HG03565 (cell line): Measurements from ENCODE around the gene SDC3.

ENCODE experiments used
- ATAC-seq: cut with Tn5 transposase; IDR thresholded peaks from one replicate; pipeline ENCODE4 v1.9.1; 2021; ENCODE audit warnings: mild to moderate bottlenecking, moderate library complexity; ENCODE audit not compliant: unreplicated experiment

The SDC3 gene

DNA sequence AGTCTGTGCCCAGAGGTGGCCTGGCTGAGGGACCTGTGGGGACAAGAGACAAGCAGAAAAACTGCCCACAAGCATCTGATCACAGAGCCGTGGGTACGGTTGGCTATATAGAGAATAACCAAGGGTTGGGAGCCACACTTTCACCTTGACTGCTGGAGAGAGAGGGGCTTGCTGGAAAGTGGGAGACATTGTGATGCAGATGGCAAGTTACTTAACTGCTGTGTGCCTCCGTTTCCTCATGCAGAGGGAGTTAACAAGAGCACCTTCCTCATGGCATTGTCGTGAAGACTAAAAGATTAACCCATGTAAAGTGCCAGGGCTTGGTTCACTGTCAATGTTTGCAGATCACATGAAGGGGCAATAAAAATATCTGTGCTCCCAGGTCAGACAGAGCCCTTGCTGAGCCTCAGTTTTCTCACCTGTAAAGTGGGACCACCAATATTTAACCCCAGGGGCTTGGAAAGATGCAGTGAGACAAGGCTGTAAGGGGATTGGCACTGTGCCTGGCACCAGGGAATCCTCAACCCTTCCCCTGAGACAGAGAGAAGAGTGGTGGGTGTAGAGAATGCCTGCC lies 52.8 kb downstream of the SDC3 start:
- ATAC-seq = no peak

- ATAC-seq = no peak
These were observed 55.2 kb downstream of the SDC3 start for GRCh38 chr1:30853350-30853749.

DNA sequence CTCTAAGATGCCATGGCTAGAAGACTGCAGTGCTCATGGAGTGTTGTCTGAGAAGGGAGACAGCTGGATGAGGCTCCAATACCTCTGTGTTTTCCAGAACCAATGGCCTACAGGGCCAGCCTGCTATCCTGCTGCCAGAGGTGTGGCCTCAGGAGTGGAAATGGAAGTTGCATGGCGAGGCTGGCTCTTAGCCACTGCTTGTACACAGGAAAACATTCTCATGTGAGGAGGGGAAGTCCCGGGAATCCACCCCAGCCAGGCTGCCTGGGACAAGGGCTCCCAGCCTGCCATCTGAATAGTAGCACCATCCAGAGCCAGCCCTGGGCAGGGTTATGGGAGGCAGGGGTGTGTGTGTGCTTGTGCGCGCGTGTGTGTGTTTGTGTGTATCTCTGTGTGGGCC lies 56.5 kb downstream of the SDC3 start:
- no peak for ATAC-seq

DNA sequence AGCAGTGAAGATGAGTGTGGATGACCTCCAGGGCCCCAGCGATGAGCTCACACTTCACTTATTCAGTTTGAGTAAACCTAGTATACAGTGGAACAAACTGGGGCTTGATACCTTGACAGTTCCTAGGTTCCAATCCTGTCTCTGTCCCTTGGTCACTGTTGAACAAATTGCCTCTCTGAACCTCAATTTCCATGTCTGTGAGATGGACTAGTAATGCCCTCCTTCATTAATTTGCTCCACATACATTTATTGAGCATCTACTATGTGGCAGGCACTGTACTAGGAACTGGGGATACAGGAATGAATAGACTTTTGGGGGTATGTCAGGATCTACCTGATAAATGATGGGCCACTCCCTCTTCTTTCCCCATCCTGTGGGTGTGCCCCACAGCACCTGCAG lies 57.3 kb downstream of the SDC3 start:
- no peak for ATAC-seq

DNA sequence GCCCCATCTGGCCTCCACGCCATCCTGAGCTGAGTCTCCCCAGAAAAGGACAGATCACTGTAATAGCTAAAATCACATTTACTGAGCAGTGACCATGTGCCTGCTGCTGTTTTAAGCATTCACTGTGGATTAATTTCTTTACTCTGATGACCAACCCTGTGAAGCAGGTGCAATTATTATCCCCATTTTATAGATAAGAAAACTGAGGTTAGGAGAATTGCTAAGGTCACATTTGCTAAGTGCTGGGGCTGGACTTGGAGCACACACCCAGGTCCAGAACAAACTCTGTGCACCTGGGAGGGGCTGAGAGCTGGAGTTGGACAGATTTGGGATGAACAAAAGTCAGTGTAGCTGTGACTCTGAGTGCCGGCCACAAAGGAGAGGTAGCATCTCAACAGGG lies 58.0 kb downstream of the SDC3 start:
- no peak for ATAC-seq

DNA sequence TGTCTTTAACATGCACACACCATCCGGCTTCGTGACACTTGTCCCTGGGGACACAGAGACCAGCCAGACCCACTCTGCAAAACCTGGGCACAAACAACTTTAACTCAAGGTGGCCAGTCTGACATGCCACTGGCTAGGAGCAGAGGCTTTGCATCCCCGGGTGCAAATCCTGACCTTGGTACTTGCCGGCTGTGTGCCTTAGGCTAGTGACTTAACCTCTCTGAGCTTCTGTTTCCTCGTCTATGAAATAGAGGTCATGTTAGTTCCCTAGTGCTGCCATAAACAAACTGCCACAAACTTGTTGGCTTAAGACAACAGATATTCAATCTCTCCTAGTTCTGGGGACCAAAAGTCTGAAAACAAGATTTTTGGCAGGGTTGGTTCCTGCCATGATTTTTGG lies 60.4 kb downstream of the SDC3 start:
- ATAC-seq = no peak

GRCh38 chr1:30847358-30847972 lies 61.1 kb downstream of the SDC3 start:
- ATAC-seq = no peak

DNA sequence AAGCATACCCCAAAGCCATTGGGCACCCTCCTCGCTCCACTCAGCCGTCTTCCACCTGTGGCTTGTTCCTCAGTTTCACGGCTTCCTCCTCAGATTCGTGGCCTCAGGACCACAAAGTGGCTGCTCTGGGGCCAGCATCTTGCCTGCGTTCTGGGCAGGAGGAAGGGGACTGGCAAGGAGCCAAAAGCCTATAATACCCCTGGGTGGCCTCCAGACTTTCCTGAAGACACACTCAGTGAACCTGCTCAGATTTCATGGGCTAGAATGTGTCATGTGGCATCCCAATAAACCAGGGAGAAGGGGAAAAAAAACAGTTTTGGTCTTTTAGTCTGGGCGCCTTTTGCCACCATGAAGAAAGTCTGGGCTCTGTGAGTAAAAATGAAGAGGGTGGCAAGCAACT lies 62.0 kb downstream of the SDC3 start:
- no peak for ATAC-seq

- ATAC-seq = no peak
These were observed 62.7 kb downstream of the SDC3 start for GRCh38 chr1:30845904-30846290.

- no peak for ATAC-seq
These were observed 63.2 kb downstream of the SDC3 start for GRCh38 chr1:30845237-30845903.

DNA sequence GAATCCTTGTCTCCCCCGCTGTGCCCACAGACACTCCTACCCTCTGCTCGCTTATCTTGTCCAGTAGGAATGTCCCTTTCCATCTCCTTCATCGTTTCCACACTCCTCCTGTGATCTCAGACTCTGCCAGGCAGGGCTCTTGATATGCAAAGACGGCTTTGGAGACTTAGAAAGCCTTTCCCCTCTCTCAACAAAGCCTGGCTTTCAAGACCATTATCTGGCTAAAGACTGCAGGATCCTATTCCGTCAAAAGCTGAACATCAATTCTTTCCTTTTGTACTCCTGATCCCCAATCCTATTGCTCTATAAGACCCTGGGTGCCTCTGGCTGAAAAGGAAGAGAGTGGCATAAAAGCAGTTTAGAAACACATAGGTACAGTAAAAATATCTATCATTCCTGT lies 63.9 kb downstream of the SDC3 start:
- ATAC-seq = no peak

GRCh38 chr1:30842697-30843354 lies 65.7 kb downstream of the SDC3 start:
- no peak for ATAC-seq

- ATAC-seq = no peak
These were observed 67.5 kb downstream of the SDC3 start for GRCh38 chr1:30840904-30841598.

DNA sequence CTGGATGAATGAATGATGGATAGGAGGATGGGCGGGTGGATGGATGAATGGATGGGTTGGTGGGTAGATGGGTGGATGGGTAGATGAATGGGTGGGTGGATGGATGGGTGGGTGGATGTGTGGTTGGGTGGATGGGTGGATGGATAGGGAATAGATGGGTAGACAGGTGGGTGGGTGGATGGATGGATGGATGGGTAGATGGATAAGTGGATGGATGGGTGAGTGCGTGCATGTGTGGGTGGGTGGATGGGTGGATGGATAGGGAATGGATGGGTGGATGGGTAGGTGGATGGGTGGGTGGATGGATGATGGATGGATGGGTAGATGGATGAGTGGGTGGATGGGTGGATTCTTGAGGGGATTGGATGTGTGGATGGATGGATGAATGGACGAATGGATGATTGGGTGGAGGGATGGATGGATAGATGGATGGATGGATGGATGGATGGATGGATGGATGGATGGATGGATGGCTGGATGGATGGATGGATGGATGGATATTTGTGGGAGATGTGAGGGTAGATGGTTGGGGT lies 68.7 kb downstream of the SDC3 start:
- ATAC-seq = no peak

DNA sequence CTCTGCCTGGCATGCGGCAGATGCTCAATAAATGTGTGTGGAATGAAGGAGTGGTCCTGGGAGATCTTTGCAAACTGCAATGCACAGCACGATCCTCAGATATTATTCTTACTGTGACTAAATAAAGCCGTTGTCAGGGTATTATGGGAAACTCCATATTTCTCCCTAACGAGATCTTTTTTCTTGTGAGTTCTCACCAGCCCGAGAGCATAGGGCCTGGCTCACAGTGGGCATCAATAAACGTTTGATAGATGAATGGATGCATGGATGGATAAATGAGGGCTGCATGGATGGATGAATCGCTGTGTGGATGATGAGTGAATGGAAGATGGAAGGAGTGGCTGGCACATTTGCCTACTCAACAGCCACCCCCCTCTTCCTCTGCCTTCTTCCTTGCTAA lies 69.6 kb downstream of the SDC3 start:
- ATAC-seq = no peak

GRCh38 chr1:30837653-30838052 lies 70.9 kb downstream of the SDC3 start:
- ATAC-seq = no peak

DNA sequence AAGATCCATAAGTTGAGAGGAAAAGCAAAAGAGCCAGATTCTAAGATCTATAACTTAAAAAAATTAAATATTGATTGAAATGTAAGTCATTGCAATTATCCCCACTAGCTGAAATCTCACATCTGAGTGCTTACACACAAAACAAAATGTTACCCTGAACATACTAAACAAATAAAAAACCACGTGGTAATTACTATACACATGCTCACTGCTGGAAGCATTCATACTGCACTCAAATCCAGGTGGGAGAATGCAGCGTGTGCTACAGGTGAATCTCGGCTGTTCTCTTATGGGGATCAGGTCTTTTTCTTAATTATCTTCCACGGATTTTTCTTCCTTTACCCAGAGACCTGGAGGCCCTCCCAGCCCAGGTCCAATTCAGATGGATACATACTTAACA lies 74.3 kb downstream of the SDC3 start:
- no peak for ATAC-seq

GRCh38 chr1:30830537-30830936 lies 78.0 kb downstream of the SDC3 start:
- no peak for ATAC-seq

DNA sequence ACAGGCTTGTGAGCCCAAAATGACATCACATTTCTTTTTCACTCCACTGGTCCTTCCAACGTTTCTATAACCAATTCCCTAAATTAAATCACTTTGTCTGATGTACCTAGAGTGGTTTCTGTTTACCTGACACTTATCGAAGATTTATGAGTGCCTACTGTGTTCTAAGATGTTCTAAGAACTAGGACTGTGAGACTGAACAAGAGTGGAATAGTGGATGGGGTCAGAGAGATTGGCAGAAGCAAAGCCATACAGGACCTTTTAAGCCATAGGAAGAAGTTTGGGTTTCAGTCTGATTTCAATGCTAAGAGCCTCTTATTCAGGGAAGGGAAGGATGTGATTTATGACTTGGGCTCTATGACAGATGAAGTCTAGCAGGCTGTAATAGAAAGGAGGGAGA lies 78.7 kb downstream of the SDC3 start:
- no peak for ATAC-seq

DNA sequence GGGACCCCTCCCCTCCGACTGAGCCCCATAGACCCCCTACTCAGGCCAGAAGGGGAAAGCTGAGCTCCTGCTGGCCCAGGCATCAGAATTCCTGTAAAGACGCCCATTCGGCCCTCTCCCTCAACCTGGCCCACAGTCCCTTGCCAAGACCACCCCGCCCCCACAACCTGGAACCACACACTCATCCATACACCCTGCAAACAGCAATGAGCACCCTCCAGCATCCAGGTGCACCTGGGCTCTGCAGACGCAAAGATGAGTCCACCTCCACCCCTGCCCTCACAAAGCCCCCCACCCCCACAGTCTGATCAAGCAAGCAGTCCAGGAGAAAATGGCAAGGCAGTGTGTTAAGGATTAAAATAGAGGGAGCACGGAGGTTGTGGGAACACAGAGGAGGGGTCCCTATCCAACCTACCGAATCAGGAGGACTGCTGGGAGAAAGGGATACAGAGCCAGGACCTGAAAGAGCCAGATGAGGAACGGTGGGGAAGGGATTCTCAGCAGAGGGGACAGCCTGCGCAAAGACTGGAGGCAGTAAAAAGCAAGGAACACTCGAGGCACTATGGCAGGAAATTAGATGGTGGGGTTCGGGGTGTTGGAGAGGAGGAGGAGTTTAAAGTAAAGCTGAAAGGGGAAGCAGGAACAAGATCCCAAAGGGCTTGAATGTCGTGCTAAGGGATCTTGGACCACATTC lies 83.7 kb downstream of the SDC3 start:
- ATAC-seq = no peak
